Progenitor cell of endocrine pancreas (in vitro differentiated cells): ENCODE data around the gene HIPK2. TPM values are rescaled to one million over a fixed set of nuclear protein-coding genes. Genes with fewer than 3 reads are reported as not detected.

Experiments
- DNase-seq: peaks from one replicate; pipeline ENCODE4 v3.0.0; 2021; ENCODE audit warnings: low spot score; ENCODE audit not compliant: unreplicated experiment
- H3K27ac Mint-ChIP-seq: 2 replicates; pipeline ENCODE4 v1.8.0; 2021; ENCODE audit warnings: mild to moderate bottlenecking, moderate library complexity, mixed read lengths
- H3K27me3 Mint-ChIP-seq: 2 replicates; pipeline ENCODE4 v1.8.0; 2021; ENCODE audit warnings: mixed read lengths
- H3K36me3 Mint-ChIP-seq: 2 replicates; pipeline ENCODE4 v1.8.0; 2022; ENCODE audit warnings: mixed read lengths; ENCODE audit not compliant: insufficient read depth
- H3K4me1 Mint-ChIP-seq: 2 replicates; pipeline ENCODE4 v1.8.0; 2021; ENCODE audit warnings: low read depth, mixed read lengths
- H3K4me3 Mint-ChIP-seq: 2 replicates; pipeline ENCODE4 v1.8.0; 2021; ENCODE audit warnings: low read depth, mild to moderate bottlenecking, moderate library complexity, mixed read lengths
- H3K9me3 Mint-ChIP-seq: 2 replicates; pipeline ENCODE4 v1.8.0; 2021; ENCODE audit warnings: low read depth, mixed read lengths
- total RNA-seq: library from RNA; stranded (reverse); gene quantifications from 2 replicates; pipeline ENCODE4 v1.2.1, GENCODE V29; 2021
- TF ChIP-seq, protein P1 (sequence below): fragments of 200-600 bp; sonication (generic); IDR thresholded peaks from one replicate; pipeline ENCODE4 v1.5.0; 2021; ENCODE audit warnings: antibody characterized with exemption, mild to moderate bottlenecking; ENCODE audit not compliant: unreplicated experiment

HIPK2 gene
- total RNA-seq, 1 donor from 2014 or later: 146 TPM

DNA sequence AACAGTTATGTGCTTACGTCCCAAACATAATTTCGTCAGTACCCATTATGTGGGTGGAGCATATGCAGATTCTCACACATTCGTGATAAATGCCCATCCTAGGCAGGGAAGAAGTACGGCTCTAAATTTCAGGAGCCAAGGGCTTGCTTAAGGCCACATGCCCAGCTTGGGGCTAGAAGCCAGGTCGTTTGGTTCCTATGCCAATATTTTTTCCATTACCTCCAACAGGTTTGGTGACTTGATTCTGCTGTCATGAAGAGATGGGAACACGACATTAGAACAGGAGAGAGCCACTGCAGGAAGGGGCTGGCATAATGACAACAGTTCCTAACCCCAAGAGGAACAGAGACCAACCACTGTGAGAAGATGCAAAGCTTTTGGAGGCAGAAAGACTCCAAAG, 85.1 kb downstream of the HIPK2 start:
- Mint-ChIP-seq H3K36me3 (peaks cover 21% of the 10 kb centered on the region), H3K27me3 (no peaks in the 10 kb centered on the region), H3K4me3 (no peak overlapping the region), H3K4me1 (peaks cover 52% of the 10 kb centered on the region), H3K27ac (no peak overlapping the region), H3K9me3 (no peaks in the 10 kb centered on the region)
- TF ChIP-seq, protein P1, sequence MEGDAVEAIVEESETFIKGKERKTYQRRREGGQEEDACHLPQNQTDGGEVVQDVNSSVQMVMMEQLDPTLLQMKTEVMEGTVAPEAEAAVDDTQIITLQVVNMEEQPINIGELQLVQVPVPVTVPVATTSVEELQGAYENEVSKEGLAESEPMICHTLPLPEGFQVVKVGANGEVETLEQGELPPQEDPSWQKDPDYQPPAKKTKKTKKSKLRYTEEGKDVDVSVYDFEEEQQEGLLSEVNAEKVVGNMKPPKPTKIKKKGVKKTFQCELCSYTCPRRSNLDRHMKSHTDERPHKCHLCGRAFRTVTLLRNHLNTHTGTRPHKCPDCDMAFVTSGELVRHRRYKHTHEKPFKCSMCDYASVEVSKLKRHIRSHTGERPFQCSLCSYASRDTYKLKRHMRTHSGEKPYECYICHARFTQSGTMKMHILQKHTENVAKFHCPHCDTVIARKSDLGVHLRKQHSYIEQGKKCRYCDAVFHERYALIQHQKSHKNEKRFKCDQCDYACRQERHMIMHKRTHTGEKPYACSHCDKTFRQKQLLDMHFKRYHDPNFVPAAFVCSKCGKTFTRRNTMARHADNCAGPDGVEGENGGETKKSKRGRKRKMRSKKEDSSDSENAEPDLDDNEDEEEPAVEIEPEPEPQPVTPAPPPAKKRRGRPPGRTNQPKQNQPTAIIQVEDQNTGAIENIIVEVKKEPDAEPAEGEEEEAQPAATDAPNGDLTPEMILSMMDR: no peak
- no peak for DNase-seq

DNA sequence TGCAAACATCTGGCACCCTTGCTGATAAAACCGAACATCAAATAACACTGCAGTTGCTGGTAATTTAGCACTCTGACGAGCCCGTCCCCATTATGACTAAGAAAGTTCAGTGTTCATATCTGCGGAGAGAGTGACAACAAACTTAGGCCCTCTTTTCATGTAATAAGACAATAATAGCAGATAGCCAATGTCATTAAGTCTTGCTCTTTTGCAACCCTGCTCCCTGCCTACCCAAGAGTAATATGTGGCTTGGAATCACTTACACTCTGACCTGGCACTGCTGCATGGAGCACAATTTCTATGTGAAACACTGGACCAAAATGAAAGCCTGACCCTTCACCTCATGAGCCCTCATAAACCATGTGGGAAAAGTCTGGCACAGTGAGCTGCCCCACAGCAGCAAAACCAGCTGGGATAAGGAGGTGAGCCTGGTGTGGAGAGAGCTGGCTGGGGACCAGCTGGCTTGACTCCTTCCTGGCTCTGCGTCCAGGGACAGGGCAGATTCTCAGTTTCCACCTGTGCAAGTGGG, 86.5 kb downstream of the HIPK2 start:
- TF ChIP-seq, protein P1: no peak
- DNase-seq: no peak
- Mint-ChIP-seq H3K36me3 (peaks cover 28% of the 10 kb centered on the region), H3K27ac (peak overlapping the region; percentile 84), H3K9me3 (peaks cover 5% of the 10 kb centered on the region), H3K27me3 (no peaks in the 10 kb centered on the region), H3K4me3 (peak overlapping the region; percentile 5), H3K4me1 (peaks cover 41% of the 10 kb centered on the region)

DNA sequence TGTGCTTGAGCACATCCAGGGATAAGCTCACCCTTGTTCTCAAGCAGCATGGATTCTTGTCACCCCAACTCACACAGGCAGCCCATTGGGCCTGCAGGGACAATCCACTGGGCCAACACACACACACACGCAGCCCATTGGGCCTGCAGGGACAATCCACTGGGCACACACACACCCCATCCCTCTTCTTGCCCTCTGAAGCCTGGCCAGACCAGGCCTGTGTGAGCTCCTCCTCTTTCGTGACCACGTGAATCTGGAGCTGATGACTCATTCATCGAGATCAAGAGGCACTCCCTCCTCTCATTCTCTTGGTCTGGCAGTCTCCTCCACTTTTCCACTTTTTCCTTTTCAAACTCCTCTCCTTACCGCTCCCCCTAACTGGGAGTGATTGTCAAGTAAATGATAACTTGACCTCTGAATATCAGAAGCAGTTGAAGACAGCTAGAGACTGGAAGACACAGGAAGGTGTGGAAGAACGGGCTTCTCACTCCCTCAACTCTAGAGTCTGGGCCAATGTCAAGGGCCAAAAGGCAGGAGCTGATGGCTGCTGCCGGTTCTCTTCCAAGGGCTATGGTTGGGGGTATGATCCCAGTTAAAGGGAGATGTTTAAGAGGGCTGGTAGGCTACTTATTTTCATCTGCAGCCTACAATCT, 89.7 kb downstream of the HIPK2 start:
- no peaks in the 10 kb centered on the region for H3K27me3 Mint-ChIP-seq
- H3K4me1 Mint-ChIP-seq: peaks cover 33% of the 10 kb centered on the region
- TF ChIP-seq, protein P1: no peak
- peaks cover 10% of the 10 kb centered on the region for H3K9me3 Mint-ChIP-seq
- no peak overlapping the region for H3K4me3 Mint-ChIP-seq
- H3K36me3 Mint-ChIP-seq: peaks cover 36% of the 10 kb centered on the region
- no peak for DNase-seq
- peak overlapping the region; percentile 68 for H3K27ac Mint-ChIP-seq

DNA sequence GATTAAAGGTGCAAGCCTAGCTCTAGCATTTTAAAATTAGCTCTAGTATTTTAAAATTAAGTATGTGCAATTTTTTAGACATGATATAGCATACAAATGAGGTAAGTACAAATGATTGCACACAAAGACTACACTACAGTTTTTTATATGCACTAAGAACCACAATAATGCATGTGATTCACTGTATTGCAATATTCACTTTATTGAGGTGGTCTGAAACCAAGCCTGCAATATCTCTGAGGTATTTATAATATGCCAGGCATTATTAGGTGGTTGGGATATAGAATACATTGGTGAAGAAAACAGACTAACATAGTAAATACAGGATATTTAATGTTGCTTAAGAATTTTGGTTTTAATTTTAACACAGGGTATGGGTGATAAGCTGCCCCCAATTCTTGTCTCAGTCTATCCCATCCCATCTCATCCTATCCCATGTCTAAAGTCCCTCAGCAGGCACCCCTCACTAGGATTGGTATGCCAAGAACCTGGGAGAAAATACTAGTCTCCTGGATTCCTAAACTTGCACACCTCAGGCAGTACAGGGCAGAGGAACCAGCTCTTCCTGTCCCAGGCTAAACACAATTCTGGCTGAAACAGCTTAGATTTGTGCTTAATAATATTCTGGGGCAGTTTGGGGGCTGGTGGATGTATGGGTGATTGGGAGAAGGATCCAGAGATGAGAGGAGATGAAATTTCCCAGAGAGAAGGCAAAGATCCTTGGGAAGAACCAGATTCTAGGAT, 90.4 kb downstream of the HIPK2 start:
- Mint-ChIP-seq H3K27me3 (no peaks in the 10 kb centered on the region), H3K27ac (peak overlapping the region; percentile 68), H3K9me3 (peaks cover 10% of the 10 kb centered on the region), H3K4me1 (peaks cover 36% of the 10 kb centered on the region), H3K4me3 (no peak overlapping the region), H3K36me3 (peaks cover 36% of the 10 kb centered on the region)
- no peak for DNase-seq
- TF ChIP-seq, protein P1: no peak

DNA sequence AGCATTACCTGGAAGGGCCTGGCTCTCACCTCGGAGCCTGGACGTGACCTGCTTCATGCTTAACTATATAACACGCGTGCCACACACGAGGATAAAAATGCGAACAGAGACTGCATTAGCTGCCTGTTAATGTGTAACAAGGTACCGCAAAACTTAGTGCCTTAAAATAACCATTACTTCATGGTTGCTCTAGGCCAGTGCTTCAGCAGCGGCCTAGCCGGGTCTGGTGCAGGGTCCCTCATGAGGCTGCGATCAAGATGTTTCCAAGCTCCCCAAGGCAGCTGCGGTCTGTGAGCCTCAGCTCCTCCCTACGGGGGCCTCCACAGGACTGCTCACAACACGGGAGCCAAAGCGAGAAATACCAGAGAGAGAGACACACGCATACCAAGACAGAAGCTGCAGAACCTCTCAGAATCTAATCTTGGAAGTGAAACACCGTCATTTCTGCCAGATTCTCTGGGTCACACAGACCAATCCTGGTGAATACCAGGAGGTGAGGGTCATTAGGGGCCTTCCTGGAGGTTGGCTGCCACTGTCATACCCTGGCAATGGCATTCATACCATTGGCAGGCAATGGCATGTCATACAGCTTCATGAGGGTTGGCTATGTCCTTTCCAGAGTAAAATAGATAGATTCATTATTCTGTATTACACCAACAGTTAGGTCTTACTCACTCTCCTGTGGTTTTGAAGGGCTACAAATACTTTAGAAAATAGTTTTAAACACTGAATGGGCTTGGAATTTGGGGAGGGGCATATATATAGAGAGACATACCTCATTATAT, 94.5 kb downstream of the HIPK2 start:
- H3K4me1 Mint-ChIP-seq: peaks cover 61% of the 10 kb centered on the region
- peak overlapping the region; percentile 98 for H3K27ac Mint-ChIP-seq

More for the DNA sequence above, 94.5 kb downstream of the HIPK2 start:
- Mint-ChIP-seq H3K36me3 (peaks cover 28% of the 10 kb centered on the region), H3K4me3 (no peak overlapping the region), H3K9me3 (peaks cover 10% of the 10 kb centered on the region), H3K27me3 (no peaks in the 10 kb centered on the region)
- TF ChIP-seq, protein P1: no peak
- DNase-seq: no peak
